IMR-90 (cell line): ENCODE results near the gene KANSL3. TPM values are rescaled to one million over a fixed set of nuclear protein-coding genes. Genes with fewer than 3 reads are reported as not detected.

Experiments
- ATAC-seq: fragments of 200-7000 bp; cut with Tn5 transposase; 2 replicates; pipeline ENCODE4 v1.9.1; 2020; ENCODE audit warnings: low read depth, mild to moderate bottlenecking, moderate library complexity
- BruUV-seq: library from RNA; stranded (reverse); fragments of 400-500 nt; replicated peaks from 2 replicates; lab custom pipeline; 2021; lab: Mats Ljungman, UMichigan
- CTCF ChIA-PET: fragments of 300-600 bp; formaldehyde crosslinking; extraction: SDS; loops from one replicate; lab custom pipeline; 2021; ENCODE audit warnings: antibody characterized with exemption; lab: Yijun Ruan, JAX
- POLR2A ChIA-PET: fragments of 300-600 bp; sonication (Branson Sonifier 250); formaldehyde crosslinking; loops from one replicate; lab custom pipeline; 2022; ENCODE audit warnings: antibody characterized with exemption; ENCODE audit not compliant: unreplicated experiment; lab: Charles Lee
- DNase-seq: peaks from one replicate; pipeline ENCODE4 v3.0.0; 2013
- H2AFZ ChIP-seq: replicated peaks from 2 replicates; pipeline ENCODE3; 2013; ENCODE audit warnings: low read length, mild to moderate bottlenecking; ENCODE audit not compliant: poor library complexity
- H2AK5ac ChIP-seq: 2 replicates; pipeline ENCODE4 v1.6.1; 2013; ENCODE audit warnings: low read depth, low read length, inconsistent platforms
- H2AK9ac ChIP-seq: replicated peaks from 2 replicates; pipeline ENCODE3; 2013; ENCODE audit warnings: mild to moderate bottlenecking, low read depth, low read length, moderate library complexity; ENCODE audit not compliant: poor library complexity
- H2BK120ac ChIP-seq: 2 replicates; pipeline ENCODE4 v1.6.1; 2013; ENCODE audit warnings: low read depth, low read length, inconsistent platforms
- H2BK15ac ChIP-seq: 3 replicates; pipeline ENCODE4 v1.6.1; 2013; ENCODE audit warnings: low read depth, low read length, inconsistent platforms
- H2BK20ac ChIP-seq: 2 replicates; pipeline ENCODE4 v1.6.1; 2013; ENCODE audit warnings: low read depth, mild to moderate bottlenecking, inconsistent platforms, low read length, moderate library complexity
- H2BK5ac ChIP-seq: 2 replicates; pipeline ENCODE4 v1.6.1; 2013; ENCODE audit warnings: mild to moderate bottlenecking, low read depth, low read length, inconsistent platforms; ENCODE audit not compliant: poor library complexity, severe bottlenecking
- H3K14ac ChIP-seq: replicated peaks from 2 replicates; pipeline ENCODE4 v1.6.1; 2013; ENCODE audit warnings: low read depth, low read length, inconsistent platforms
- H3K18ac ChIP-seq: 2 replicates; pipeline ENCODE4 v1.6.1; 2013; ENCODE audit warnings: low read depth, low read length, control low read depth
- H3K23ac ChIP-seq: 2 replicates; pipeline ENCODE4 v1.6.1; 2013; ENCODE audit warnings: low read depth, low read length, inconsistent platforms
- H3K27ac ChIP-seq: 2 replicates; pipeline ENCODE4 v1.5.1; 2013; ENCODE audit warnings: mild to moderate bottlenecking, control low read depth, low read length; ENCODE audit not compliant: insufficient read depth
- H3K27me3 ChIP-seq: 2 replicates; pipeline ENCODE4 v1.6.1; 2013; ENCODE audit warnings: low read length; ENCODE audit not compliant: control insufficient read depth, insufficient read depth
- H3K36me3 ChIP-seq: 2 replicates; pipeline ENCODE4 v1.6.1; 2013; ENCODE audit warnings: low read length, mixed read lengths; ENCODE audit not compliant: control insufficient read depth, insufficient read depth
- H3K4ac ChIP-seq: 2 replicates; pipeline ENCODE4 v1.6.1; 2013; ENCODE audit warnings: low read depth, low read length, inconsistent platforms
- H3K4me1 ChIP-seq: 2 replicates; pipeline ENCODE4 v1.6.1; 2013; ENCODE audit warnings: low read length, mixed read lengths; ENCODE audit not compliant: control insufficient read depth, insufficient read depth
- H3K4me2 ChIP-seq: 2 replicates; pipeline ENCODE4 v1.6.1; 2013; ENCODE audit warnings: low read depth, mild to moderate bottlenecking, control low read depth, low read length, moderate library complexity
- H3K4me3 ChIP-seq: 2 replicates; pipeline ENCODE4 v1.5.1; 2013; ENCODE audit warnings: low read depth, mild to moderate bottlenecking, control low read depth, low read length, moderate library complexity; ENCODE audit not compliant: insufficient read depth
- H3K56ac ChIP-seq: 2 replicates; pipeline ENCODE4 v1.6.1; 2013; ENCODE audit warnings: low read length, inconsistent platforms; ENCODE audit not compliant: insufficient read depth; ENCODE audit errors: extremely low read depth
- H3K79me1 ChIP-seq, 2 experiments: 2 replicates each; pipeline ENCODE4 v1.6.1; 2013; ENCODE audit warnings: low read length in 2 of 2, inconsistent platforms in 1 of 2, low read depth in 1 of 2
- H3K9ac ChIP-seq: 2 replicates; pipeline ENCODE4 v1.6.1; 2013; ENCODE audit warnings: low read depth, low read length, control low read depth
- H3K9me1 ChIP-seq: 2 replicates; pipeline ENCODE4 v1.6.1; 2013; ENCODE audit warnings: low read length, inconsistent platforms; ENCODE audit not compliant: insufficient read depth
- H3K9me3 ChIP-seq: 2 replicates; pipeline ENCODE4 v1.6.1; 2013; ENCODE audit warnings: low read length; ENCODE audit not compliant: control insufficient read depth, insufficient read depth
- H4K20me1 ChIP-seq: 2 replicates; pipeline ENCODE4 v1.6.1; 2013; ENCODE audit warnings: low read length, inconsistent platforms; ENCODE audit not compliant: insufficient read depth
- H4K5ac ChIP-seq: 2 replicates; pipeline ENCODE4 v1.6.1; 2013; ENCODE audit warnings: mild to moderate bottlenecking, low read depth, low read length, control low read depth
- H4K8ac ChIP-seq, 2 experiments: 2 replicates each; pipeline ENCODE4 v1.6.1; 2013; ENCODE audit warnings: low read depth in 2 of 2, low read length in 2 of 2, control low read depth in 1 of 2, inconsistent platforms in 1 of 2
- H4K91ac ChIP-seq: 2 replicates; pipeline ENCODE4 v1.6.1; 2013; ENCODE audit warnings: low read depth, low read length, inconsistent platforms; ENCODE audit not compliant: insufficient read depth
- BHLHE40 ChIP-seq: fragments of 150-350 bp; IDR thresholded peaks from 2 replicates; pipeline ENCODE4 v1.6.1; 2016; ENCODE audit warnings: mild to moderate bottlenecking, low read depth, low read length
- CEBPB ChIP-seq: IDR thresholded peaks from 2 replicates; pipeline ENCODE4 v1.6.1; 2012; ENCODE audit warnings: low read depth, low read length, improper control_type of control experiment
- CHD1 ChIP-seq: IDR thresholded peaks from 2 replicates; pipeline ENCODE4 v1.6.1; 2012; ENCODE audit warnings: low read depth, low read length, improper control_type of control experiment
- CTCF ChIP-seq: conservative IDR thresholded peaks from 2 replicates; pipeline ENCODE4 v1.5.1; 2012; ENCODE audit warnings: mild to moderate bottlenecking, low read depth, low read length, improper control_type of control experiment
- ELK1 ChIP-seq: fragments of 150-350 bp; IDR thresholded peaks from 2 replicates; pipeline ENCODE4 v1.6.1; 2016; ENCODE audit warnings: low read depth, mild to moderate bottlenecking, low read length, moderate library complexity, borderline replicate concordance
- FOS ChIP-seq: fragments of 150-350 bp; IDR thresholded peaks from 2 replicates; pipeline ENCODE4 v1.6.1; 2016; ENCODE audit warnings: low read depth, low read length
- MAFK ChIP-seq: IDR thresholded peaks from 2 replicates; pipeline ENCODE4 v1.6.1; 2012; ENCODE audit warnings: low read depth, low read length, improper control_type of control experiment
- MAZ ChIP-seq: IDR thresholded peaks from 2 replicates; pipeline ENCODE4 v1.6.1; 2012; ENCODE audit warnings: low read depth, mild to moderate bottlenecking, low read length, improper control_type of control experiment, moderate library complexity, borderline replicate concordance
- MXI1 ChIP-seq: IDR thresholded peaks from 2 replicates; pipeline ENCODE4 v1.6.1; 2012; ENCODE audit warnings: low read depth, mild to moderate bottlenecking, low read length, moderate library complexity, borderline replicate concordance
- NFE2L2 ChIP-seq: fragments of 150-350 bp; IDR thresholded peaks from 2 replicates; pipeline ENCODE4 v1.6.1; 2016; ENCODE audit warnings: low read depth, mild to moderate bottlenecking, low read length
- POLR2A ChIP-seq: IDR thresholded peaks from 2 replicates; pipeline ENCODE4 v1.6.1; 2012; ENCODE audit warnings: mild to moderate bottlenecking, low read depth, low read length
- RAD21 ChIP-seq: IDR thresholded peaks from 2 replicates; pipeline ENCODE4 v1.6.1; 2012; ENCODE audit warnings: low read length, improper control_type of control experiment
- RCOR1 ChIP-seq: IDR thresholded peaks from 2 replicates; pipeline ENCODE4 v1.6.1; 2012; ENCODE audit warnings: mild to moderate bottlenecking, low read length, improper control_type of control experiment; ENCODE audit not compliant: insufficient replicate concordance
- RFX5 ChIP-seq: IDR thresholded peaks from 2 replicates; pipeline ENCODE4 v1.8.0; 2012; ENCODE audit warnings: low read depth, mild to moderate bottlenecking, low read length, moderate library complexity
- SMC3 ChIP-seq: fragments of 150-350 bp; IDR thresholded peaks from 2 replicates; pipeline ENCODE4 v1.6.1; 2016; ENCODE audit warnings: low read depth, mild to moderate bottlenecking, antibody characterized with exemption, low read length, moderate library complexity
- USF2 ChIP-seq: fragments of 150-350 bp; IDR thresholded peaks from 2 replicates; pipeline ENCODE4 v1.6.1; 2017; ENCODE audit warnings: mild to moderate bottlenecking, antibody characterized with exemption, low read length, low read depth
- whole genome bisulfite sequencing, 2 experiments: methylation state at CpG; one replicate each; pipeline versions ENCODE4 v1.1.5 to v1.1.7; 2013; ENCODE audit warnings: missing lambda C conversion rate in 2 of 2; ENCODE audit not compliant: insufficient read length in 1 of 2; ENCODE audit errors: extremely low coverage in 2 of 2; 5-methylcytosine and 5-hydroxymethylcytosine counted together
- dilution Hi-C: fragments of 300-500 bp; cut with HindIII; formaldehyde crosslinking; loops from one replicate; pipeline ENCODE4 v1.14.3; 2018; ENCODE audit warnings: low sequenced_read_pairs; ENCODE audit not compliant: unreplicated experiment
- in situ Hi-C: fragments of 300-500 bp; cut with MboI; formaldehyde crosslinking; loops from 3 replicates; pipeline ENCODE4 v1.14.3; 2019; ENCODE audit warnings: low sequenced_read_pairs, inconsistent platforms, mixed read lengths
- intact Hi-C: fragments of 100-400 bp; cut with micrococcal nuclease; formaldehyde crosslinking; loops from 2 replicates; pipeline ENCODE4 v1.10.0; 2022
- polyA plus RNA-seq, 3 experiments: library from polyadenylated mRNA; depleted of rRNA; stranded (reverse); fragments of >200 nt; gene quantifications; 2 replicates each; pipeline ENCODE4 v1.2.3, GENCODE V29; 2012; ENCODE audit warnings: low replicate concordance in 1 of 3
- total RNA-seq: library from RNA; depleted of rRNA; stranded (reverse); fragments of >200 nt; gene quantifications from 2 replicates; pipeline ENCODE4 v1.2.3, GENCODE V29; 2012

KANSL3 gene
- total and polyA plus RNA-seq, 2 of the 4 experiments (the other 2 are of a cell fraction) = 22.2 to 26.3 TPM

GRCh38 chr2:96565111-96565510, 73.0 kb downstream of the KANSL3 start:
- CTCF ChIA-PET = interaction anchor here (1.1 kb wide), 1 partner anchor 11 kb away, joined by 3 read pairs; no protein-coding TSS in a partner anchor
- Histone ChIP-seq H3K23ac (no peak overlapping the region), H3K18ac (no peak overlapping the region), H2BK15ac (no peak overlapping the region), H3K27me3 (peaks cover 4% of the 10 kb centered on the region; the same call in 1 of the 2 replicates), H2AK5ac (no peak overlapping the region), H3K4me1 (no peaks in the 10 kb centered on the region), H4K8ac (no peak overlapping the region), H2BK20ac (no peak overlapping the region), H3K9ac (no peak overlapping the region), H4K20me1 (no peaks in the 10 kb centered on the region), H4K91ac (no peak overlapping the region), H3K56ac (no peak overlapping the region), H3K4ac (no peak overlapping the region), H3K9me1 (no peaks in the 10 kb centered on the region), H3K4me3 (no peak overlapping the region), H3K14ac (no peak overlapping the region), H2BK5ac (no peak overlapping the region), H2AFZ (no peak overlapping the region), H2AK9ac (no peak overlapping the region), H3K9me3 (peaks cover 3% of the 10 kb centered on the region; the same call in 1 of the 2 replicates), H4K5ac (no peak overlapping the region), H3K79me1 (no peaks in the 10 kb centered on the region), H2BK120ac (no peak overlapping the region), H3K4me2 (no peak overlapping the region), H3K27ac (no peak overlapping the region), H3K36me3 (no peaks in the 10 kb centered on the region)
- dilution Hi-C loops = no loop called here
- BruUV-seq = no TSS peak
- ATAC-seq = no peak
- in situ Hi-C loops = no loop called here
- intact Hi-C loops = no loop called here
- WGBS, 2 experiments = no CpG with 5 or more reads among the region's 5 CpGs
- DNase-seq = no peak
- TF ChIP-seq RFX5 (no peak), CTCF (no peak), CHD1 (no peak), NFE2L2 (no peak), ELK1 (no peak), MAZ (no peak), RCOR1 (no peak), FOS (no peak), POLR2A (no peak), RAD21 (no peak), MXI1 (no peak), BHLHE40 (no peak), CEBPB (no peak), USF2 (no peak), SMC3 (no peak), MAFK (no peak)
- POLR2A ChIA-PET = no interaction called here
